ENCODE results near the gene PDRG1. TPM values are rescaled to one million over a fixed set of nuclear protein-coding genes. Genes with fewer than 3 reads are reported as not detected.

Gene PDRG1
- total and polyA plus RNA-seq, 2 donors (not counting 1 experiment from before 2014, with no cell fraction given), result 12.7 to 18.6 TPM

DNA sequence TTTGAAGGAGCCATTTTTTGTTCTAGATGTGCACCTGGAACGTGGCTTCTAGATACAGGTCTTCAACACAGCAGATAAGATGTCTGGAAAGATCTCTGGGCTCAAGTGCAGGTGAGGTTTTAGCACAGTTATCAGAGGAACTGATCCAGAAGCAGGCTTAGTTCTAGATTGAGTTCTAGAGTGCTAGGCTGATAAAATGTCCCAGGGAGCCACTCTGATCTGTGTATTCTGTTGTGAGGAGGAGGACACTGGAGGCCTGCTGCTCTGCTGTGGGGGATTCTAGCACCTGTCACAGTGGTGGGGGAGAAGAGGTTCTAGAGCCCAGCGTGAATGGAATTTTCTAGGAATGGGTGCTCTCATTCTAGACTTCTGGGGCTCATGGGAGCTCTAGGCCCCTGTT, 46.4 kb upstream of the PDRG1 start:
- CTCF ChIA-PET, result no interaction called here
- H3K4me3 ChIP-seq (ENCODE audit: control extremely low read depth in 1 of 5, extremely low read depth in 1 of 5, insufficient read depth in 1 of 5, low read depth in 2 of 5, low read length in 4 of 5), result no peak overlapping the region
- Mint-ChIP-seq H3K4me1 (peaks cover 9% of the 10 kb centered on the region), H3K27ac (no peak overlapping the region), H3K9me3 (ENCODE audit: insufficient read depth) (no peaks in the 10 kb centered on the region), H3K27me3 (peaks cover 39% of the 10 kb centered on the region), H3K4me3 (no peak overlapping the region)
- H3K4me1 ChIP-seq (ENCODE audit: control insufficient read depth in 2 of 2, insufficient read depth in 2 of 2, low read length in 2 of 2), result peaks cover 5 to 12% of the 10 kb centered on the region in 2 donors
- no peak for TF ChIP-seq CTCF (IDR thresholded peaks at IDR 0.05)
- TF ChIP-seq EZH2 (IDR thresholded peaks at IDR 0.05; ENCODE audit: borderline replicate concordance, insufficient read depth, low read depth, low read length, poor library complexity, severe bottlenecking), result no peak
- no peaks in the 10 kb centered on the region for H3K79me2 ChIP-seq (ENCODE audit: control insufficient read depth, insufficient read depth, low read length)
- no peak for DNase-seq
- H3K9ac ChIP-seq (ENCODE audit: low read length), result no peak overlapping the region
- 77% methylated on average over 2 of the region's 2 CpGs for WGBS (ENCODE audit: insufficient coverage)
- no peak for ATAC-seq (ENCODE audit: low read depth)
- H3K27ac ChIP-seq (ENCODE audit: low read length in 2 of 2), result no peak overlapping the region
- no peak overlapping the region for H3K4me2 ChIP-seq (replicated peaks; ENCODE audit: low read depth, low read length, poor library complexity, severe bottlenecking)
- intact Hi-C loops (cut with micrococcal nuclease), result no loop called here
- H2AFZ ChIP-seq (ENCODE audit: insufficient read depth, low read depth, low read length, poor library complexity, severe bottlenecking), result no peak overlapping the region
- POLR2A ChIA-PET, result no interaction called here
- H3K27me3 ChIP-seq (replicated peaks in 1 of 4; ENCODE audit: control extremely low read depth in 1 of 4, control insufficient read depth in 3 of 4, insufficient read depth in 4 of 4, low read length in 3 of 4), result peaks cover 0 to 17% (median 4%) of the 10 kb centered on the region in 4 experiments
- no peaks in the 10 kb centered on the region for H4K20me1 ChIP-seq (ENCODE audit: control insufficient read depth, insufficient read depth, low read length, poor library complexity, severe bottlenecking)
- no peaks in the 10 kb centered on the region for H3K36me3 ChIP-seq (replicated peaks in 1 of 2; ENCODE audit: control extremely low read depth in 1 of 2, control insufficient read depth in 1 of 2, extremely low read depth in 1 of 2, insufficient read depth in 2 of 2, low read length in 1 of 2)
- peaks cover 0 to 6% (median 0%) of the 10 kb centered on the region in 3 donors for H3K9me3 ChIP-seq (ENCODE audit: control extremely low read depth in 1 of 3, control insufficient read depth in 2 of 3, insufficient read depth in 1 of 3, low read length in 2 of 3)

DNA sequence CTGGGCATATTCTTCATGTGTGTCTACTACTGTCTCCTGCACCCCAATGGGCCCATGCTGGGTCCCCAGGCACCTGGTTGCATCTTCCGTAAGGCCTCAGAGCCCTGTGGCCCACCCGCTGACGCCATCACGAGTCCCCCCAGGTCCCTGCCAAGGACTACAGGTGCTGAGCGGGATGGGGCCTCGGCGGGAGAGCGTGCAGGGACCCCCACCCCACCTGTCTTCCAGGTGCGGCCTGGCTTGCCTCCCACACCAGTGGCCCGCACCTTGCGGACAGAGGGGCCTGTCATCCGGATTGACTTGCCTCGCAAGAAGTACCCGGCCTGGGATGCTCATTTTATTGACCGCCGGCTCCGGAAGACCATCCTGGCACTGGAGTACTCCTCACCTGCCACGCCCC, 45.1 kb upstream of the PDRG1 start:
- no peak for ATAC-seq (ENCODE audit: low read depth)
- Histone ChIP-seq H2AFZ (ENCODE audit: insufficient read depth, low read depth, low read length, poor library complexity, severe bottlenecking) (no peak overlapping the region), H4K20me1 (ENCODE audit: control insufficient read depth, insufficient read depth, low read length, poor library complexity, severe bottlenecking) (no peaks in the 10 kb centered on the region), H3K27me3 (replicated peaks in 1 of 4; ENCODE audit: control extremely low read depth in 1 of 4, control insufficient read depth in 3 of 4, insufficient read depth in 4 of 4, low read length in 3 of 4) (peaks cover 0 to 20% (median 5%) of the 10 kb centered on the region in 4 experiments), H3K79me2 (ENCODE audit: control insufficient read depth, insufficient read depth, low read length) (no peaks in the 10 kb centered on the region), H3K9me3 (ENCODE audit: control extremely low read depth in 1 of 3, control insufficient read depth in 2 of 3, insufficient read depth in 1 of 3, low read length in 2 of 3) (peaks cover 0 to 6% (median 0%) of the 10 kb centered on the region in 3 donors), H3K27ac (ENCODE audit: low read length in 2 of 2) (no peak overlapping the region), H3K36me3 (replicated peaks in 1 of 2; ENCODE audit: control extremely low read depth in 1 of 2, control insufficient read depth in 1 of 2, extremely low read depth in 1 of 2, insufficient read depth in 2 of 2, low read length in 1 of 2) (no peaks in the 10 kb centered on the region), H3K4me2 (replicated peaks; ENCODE audit: low read depth, low read length, poor library complexity, severe bottlenecking) (no peak overlapping the region), H3K9ac (ENCODE audit: low read length) (no peak overlapping the region), H3K4me1 (ENCODE audit: control insufficient read depth in 2 of 2, insufficient read depth in 2 of 2, low read length in 2 of 2) (peaks cover 5 to 12% of the 10 kb centered on the region in 2 donors), H3K4me3 (ENCODE audit: control extremely low read depth in 1 of 5, extremely low read depth in 1 of 5, insufficient read depth in 1 of 5, low read depth in 2 of 5, low read length in 4 of 5) (no peak overlapping the region)
- Mint-ChIP-seq H3K4me1 (peaks cover 9% of the 10 kb centered on the region), H3K4me3 (no peak overlapping the region), H3K27me3 (peaks cover 47% of the 10 kb centered on the region), H3K27ac (no peak overlapping the region), H3K9me3 (ENCODE audit: insufficient read depth) (no peaks in the 10 kb centered on the region)
- ChIA-PET CTCF (no interaction called here), POLR2A (no interaction called here)
- TF ChIP-seq CTCF (IDR thresholded peaks at IDR 0.05), result no peak
- no peak for TF ChIP-seq EZH2 (IDR thresholded peaks at IDR 0.05; ENCODE audit: borderline replicate concordance, insufficient read depth, low read depth, low read length, poor library complexity, severe bottlenecking)
- no peak for DNase-seq
- intact Hi-C loops (cut with micrococcal nuclease), result no loop called here
- 95% methylated on average over 18 of the region's 18 CpGs for WGBS (ENCODE audit: insufficient coverage)
